ENCODE measurements around the gene GRK4.
"Not testable (repeated sequence)": the region's sequence is repeated elsewhere in the genome, so short reads cannot be mapped to it uniquely, and the experiment has no call there.

Gene GRK4

GRCh38 chr4:2943364-2944090, 19.8 kb upstream of the GRK4 start:
- H3K36me3 ChIP-seq (ENCODE audit: insufficient read depth, low read length): peaks cover 91% of the 10 kb centered on the region; the same call in 1 of the 2 replicates
- no peaks in the 10 kb centered on the region for H3K9me2 ChIP-seq (replicated peaks; ENCODE audit: low read depth, low read length)
- no peak overlapping the region for H3K4me3 ChIP-seq (ENCODE audit: low read length, poor library complexity, severe bottlenecking)
- H4K20me1 ChIP-seq (ENCODE audit: insufficient read depth, low read length, poor library complexity, severe bottlenecking): no peaks in the 10 kb centered on the region
- no peak overlapping the region for H3K4me2 ChIP-seq (ENCODE audit: low read depth, low read length, poor library complexity, severe bottlenecking)
- H3F3A ChIP-seq (ENCODE audit: low read depth): no peaks in the 10 kb centered on the region
- H3K4me1 ChIP-seq (ENCODE audit: insufficient read depth, low read length, poor library complexity, severe bottlenecking): no peaks in the 10 kb centered on the region
- H3K9me3 ChIP-seq (ENCODE audit: insufficient read depth, low read depth, low read length): no peaks in the 10 kb centered on the region
- no peak for TF ChIP-seq EZH2phosphoT487 (IDR thresholded peaks at IDR 0.05; ENCODE audit: borderline replicate concordance)
- TF ChIP-seq, protein P1, sequence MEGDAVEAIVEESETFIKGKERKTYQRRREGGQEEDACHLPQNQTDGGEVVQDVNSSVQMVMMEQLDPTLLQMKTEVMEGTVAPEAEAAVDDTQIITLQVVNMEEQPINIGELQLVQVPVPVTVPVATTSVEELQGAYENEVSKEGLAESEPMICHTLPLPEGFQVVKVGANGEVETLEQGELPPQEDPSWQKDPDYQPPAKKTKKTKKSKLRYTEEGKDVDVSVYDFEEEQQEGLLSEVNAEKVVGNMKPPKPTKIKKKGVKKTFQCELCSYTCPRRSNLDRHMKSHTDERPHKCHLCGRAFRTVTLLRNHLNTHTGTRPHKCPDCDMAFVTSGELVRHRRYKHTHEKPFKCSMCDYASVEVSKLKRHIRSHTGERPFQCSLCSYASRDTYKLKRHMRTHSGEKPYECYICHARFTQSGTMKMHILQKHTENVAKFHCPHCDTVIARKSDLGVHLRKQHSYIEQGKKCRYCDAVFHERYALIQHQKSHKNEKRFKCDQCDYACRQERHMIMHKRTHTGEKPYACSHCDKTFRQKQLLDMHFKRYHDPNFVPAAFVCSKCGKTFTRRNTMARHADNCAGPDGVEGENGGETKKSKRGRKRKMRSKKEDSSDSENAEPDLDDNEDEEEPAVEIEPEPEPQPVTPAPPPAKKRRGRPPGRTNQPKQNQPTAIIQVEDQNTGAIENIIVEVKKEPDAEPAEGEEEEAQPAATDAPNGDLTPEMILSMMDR (conservative IDR thresholded peaks at IDR 0.05; ENCODE audit: low read length): no peak
- no peak overlapping the region for H3K9ac ChIP-seq (ENCODE audit: low read depth, low read length, poor library complexity, severe bottlenecking)
- H3K79me2 ChIP-seq (ENCODE audit: insufficient read depth, low read length): no peaks in the 10 kb centered on the region
- no peak overlapping the region for H2AFZ ChIP-seq (ENCODE audit: low read length)
- no peaks in the 10 kb centered on the region for H3K27me3 ChIP-seq (ENCODE audit: insufficient read depth, low read length, poor library complexity, severe bottlenecking)

DNA sequence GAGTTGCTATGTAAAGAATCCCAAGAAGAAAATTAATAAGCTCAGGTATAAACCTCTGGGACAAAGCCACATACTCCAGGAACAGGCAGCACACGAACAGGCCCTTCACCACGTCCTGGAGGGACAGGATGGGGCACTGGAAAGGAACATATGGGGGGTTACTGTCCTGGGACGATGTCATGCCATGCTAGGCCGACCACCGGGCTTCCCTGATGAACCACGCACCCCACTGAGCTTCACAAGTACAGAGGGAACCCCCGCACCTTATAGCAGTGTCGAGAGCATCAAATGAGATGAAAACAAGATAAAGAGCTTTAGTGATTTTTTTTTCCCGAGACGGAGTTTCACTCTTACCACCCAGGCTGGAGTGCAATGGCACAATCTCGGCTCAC, 19.3 kb upstream of the GRK4 start:
- no peaks in the 10 kb centered on the region for H4K20me1 ChIP-seq (ENCODE audit: insufficient read depth, low read length, poor library complexity, severe bottlenecking)
- peaks cover 91% of the 10 kb centered on the region; the same call in 1 of the 2 replicates for H3K36me3 ChIP-seq (ENCODE audit: insufficient read depth, low read length)
- H3K4me1 ChIP-seq (ENCODE audit: insufficient read depth, low read length, poor library complexity, severe bottlenecking): no peaks in the 10 kb centered on the region
- H3K4me3 ChIP-seq (ENCODE audit: low read length, poor library complexity, severe bottlenecking): no peak overlapping the region
- no peak overlapping the region for H3K4me2 ChIP-seq (ENCODE audit: low read depth, low read length, poor library complexity, severe bottlenecking)
- no peaks in the 10 kb centered on the region for H3K9me3 ChIP-seq (ENCODE audit: insufficient read depth, low read depth, low read length)
- no peak overlapping the region for H3K9ac ChIP-seq (ENCODE audit: low read depth, low read length, poor library complexity, severe bottlenecking)
- no peak overlapping the region for H2AFZ ChIP-seq (ENCODE audit: low read length)
- H3F3A ChIP-seq (ENCODE audit: low read depth): no peaks in the 10 kb centered on the region
- H3K79me2 ChIP-seq (ENCODE audit: insufficient read depth, low read length): no peaks in the 10 kb centered on the region
- TF ChIP-seq, protein P1 (conservative IDR thresholded peaks at IDR 0.05; ENCODE audit: low read length): no peak
- TF ChIP-seq EZH2phosphoT487 (IDR thresholded peaks at IDR 0.05; ENCODE audit: borderline replicate concordance): no peak
- H3K27me3 ChIP-seq (ENCODE audit: insufficient read depth, low read length, poor library complexity, severe bottlenecking): no peaks in the 10 kb centered on the region
- no peaks in the 10 kb centered on the region for H3K9me2 ChIP-seq (replicated peaks; ENCODE audit: low read depth, low read length)

DNA sequence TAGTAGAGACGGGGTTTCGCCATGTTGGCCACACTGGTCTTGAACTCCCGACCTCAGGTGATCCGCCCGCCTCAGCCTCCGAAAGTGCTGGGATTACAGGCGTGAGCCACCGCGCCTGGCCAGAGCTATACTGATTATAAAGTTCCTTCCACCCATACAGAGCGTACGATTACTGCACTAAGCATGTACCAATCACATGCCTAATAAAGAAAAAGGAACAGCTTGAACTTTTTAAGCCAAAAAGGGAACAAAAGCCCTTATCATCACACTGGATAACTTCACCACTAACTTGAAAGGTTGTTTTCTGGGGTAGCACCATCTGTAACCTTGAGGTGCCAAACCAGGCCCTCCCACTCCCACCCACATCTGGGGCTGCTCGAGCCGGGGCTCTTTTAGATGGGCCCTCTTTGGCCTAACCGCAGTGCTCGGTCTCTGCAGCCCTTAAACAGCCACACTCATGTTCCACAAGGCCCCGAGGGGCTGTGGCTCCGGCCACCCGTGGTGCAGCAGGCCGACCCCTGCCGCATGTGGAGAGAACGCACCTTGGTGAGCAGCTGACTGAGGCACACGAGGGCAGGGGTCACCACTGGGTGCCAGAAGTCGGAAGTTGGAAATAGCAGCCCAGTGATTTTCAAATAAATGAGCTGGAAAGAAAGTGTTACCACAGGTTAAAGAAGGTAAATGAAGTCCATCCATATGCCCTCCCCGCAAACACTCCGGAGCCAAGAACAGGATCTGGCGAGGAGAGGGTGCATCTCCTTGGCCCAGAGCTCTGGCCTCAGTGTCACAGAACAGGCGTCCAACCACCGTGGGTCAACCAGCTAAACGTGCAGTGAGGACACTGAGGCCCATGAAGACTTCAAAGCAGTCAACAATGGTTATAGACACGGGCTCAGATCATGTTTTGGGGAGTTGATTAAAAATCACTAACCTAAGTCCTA, 18.5 kb upstream of the GRK4 start:
- Histone ChIP-seq H3K4me2 (ENCODE audit: low read depth, low read length, poor library complexity, severe bottlenecking) (no peak overlapping the region), H4K20me1 (ENCODE audit: insufficient read depth, low read length, poor library complexity, severe bottlenecking) (peaks cover 3% of the 10 kb centered on the region), H2AFZ (ENCODE audit: low read length) (no peak overlapping the region), H3K36me3 (ENCODE audit: insufficient read depth, low read length) (peaks cover 91% of the 10 kb centered on the region; the same call in 1 of the 2 replicates), H3K27me3 (ENCODE audit: insufficient read depth, low read length, poor library complexity, severe bottlenecking) (no peaks in the 10 kb centered on the region), H3K9me3 (ENCODE audit: insufficient read depth, low read depth, low read length) (no peaks in the 10 kb centered on the region), H3K9ac (ENCODE audit: low read depth, low read length, poor library complexity, severe bottlenecking) (no peak overlapping the region), H3K79me2 (ENCODE audit: insufficient read depth, low read length) (no peaks in the 10 kb centered on the region), H3K4me1 (ENCODE audit: insufficient read depth, low read length, poor library complexity, severe bottlenecking) (no peaks in the 10 kb centered on the region), H3K9me2 (replicated peaks; ENCODE audit: low read depth, low read length) (no peaks in the 10 kb centered on the region), H3F3A (ENCODE audit: low read depth) (no peaks in the 10 kb centered on the region), H3K4me3 (ENCODE audit: low read length, poor library complexity, severe bottlenecking) (no peak overlapping the region)
- TF ChIP-seq, protein P1 (conservative IDR thresholded peaks at IDR 0.05; ENCODE audit: low read length): no peak
- no peak for TF ChIP-seq EZH2phosphoT487 (IDR thresholded peaks at IDR 0.05; ENCODE audit: borderline replicate concordance)

DNA sequence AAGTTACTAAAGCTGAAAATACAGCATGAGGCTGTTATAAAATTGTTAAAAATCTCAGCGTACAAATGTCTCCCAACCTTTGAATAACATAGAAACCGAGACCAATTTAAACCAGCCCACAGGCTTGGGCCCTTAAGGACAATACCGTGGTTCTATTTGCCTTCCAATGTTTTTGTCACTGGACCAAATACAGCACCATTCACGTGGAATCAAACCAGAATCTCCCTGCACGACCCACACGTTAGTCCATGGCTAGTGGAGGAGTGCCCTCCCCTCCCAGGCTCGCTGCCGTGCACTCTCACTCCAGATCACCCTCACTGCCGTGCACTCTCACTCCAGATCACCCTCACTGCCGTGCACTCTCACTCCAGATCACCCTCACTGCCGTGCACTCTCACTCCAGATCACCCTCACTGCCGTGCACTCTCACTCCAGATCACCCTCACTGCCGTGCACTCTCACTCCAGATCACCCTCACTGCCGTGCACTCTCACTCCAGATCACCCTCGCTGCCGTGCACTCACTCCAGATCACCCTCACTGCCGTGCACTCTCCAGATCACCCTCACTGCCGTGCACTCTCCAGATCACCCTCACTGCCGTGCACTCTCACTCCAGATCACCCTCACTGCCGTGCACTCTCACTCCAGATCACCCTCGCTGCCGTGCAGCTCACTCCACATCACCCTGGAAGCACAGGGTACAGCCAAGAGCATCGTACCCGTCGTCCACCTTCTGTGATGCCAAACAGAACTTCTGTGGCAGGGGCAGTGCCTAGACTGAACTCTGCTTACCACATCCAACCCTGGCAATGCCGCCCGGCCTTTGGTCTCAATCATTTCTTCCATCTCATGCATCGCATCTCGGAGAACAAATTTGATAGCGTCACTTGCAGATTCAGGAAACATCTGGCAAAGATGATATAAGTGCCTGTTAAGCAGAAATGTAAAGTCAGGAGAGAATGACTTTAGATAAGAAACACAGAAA, 17.5 kb upstream of the GRK4 start:
- H3K4me3 ChIP-seq (ENCODE audit: low read length, poor library complexity, severe bottlenecking); H3F3A ChIP-seq (ENCODE audit: low read depth); H3K9me3 ChIP-seq (ENCODE audit: insufficient read depth, low read depth, low read length); H3K4me1 ChIP-seq (ENCODE audit: insufficient read depth, low read length, poor library complexity, severe bottlenecking); H2AFZ ChIP-seq (ENCODE audit: low read length); H3K27me3 ChIP-seq (ENCODE audit: insufficient read depth, low read length, poor library complexity, severe bottlenecking); H4K20me1 ChIP-seq (ENCODE audit: insufficient read depth, low read length, poor library complexity, severe bottlenecking); H3K4me2 ChIP-seq (ENCODE audit: low read depth, low read length, poor library complexity, severe bottlenecking); H3K9me2 ChIP-seq (replicated peaks; ENCODE audit: low read depth, low read length); H3K79me2 ChIP-seq (ENCODE audit: insufficient read depth, low read length); H3K9ac ChIP-seq (ENCODE audit: low read depth, low read length, poor library complexity, severe bottlenecking): not testable (repeated sequence)
- peaks cover 91% of the 10 kb centered on the region for H3K36me3 ChIP-seq (ENCODE audit: insufficient read depth, low read length)

All from Loucy (cell line).